Measurements from ENCODE around the gene ABTB2.

The ABTB2 gene

DNA sequence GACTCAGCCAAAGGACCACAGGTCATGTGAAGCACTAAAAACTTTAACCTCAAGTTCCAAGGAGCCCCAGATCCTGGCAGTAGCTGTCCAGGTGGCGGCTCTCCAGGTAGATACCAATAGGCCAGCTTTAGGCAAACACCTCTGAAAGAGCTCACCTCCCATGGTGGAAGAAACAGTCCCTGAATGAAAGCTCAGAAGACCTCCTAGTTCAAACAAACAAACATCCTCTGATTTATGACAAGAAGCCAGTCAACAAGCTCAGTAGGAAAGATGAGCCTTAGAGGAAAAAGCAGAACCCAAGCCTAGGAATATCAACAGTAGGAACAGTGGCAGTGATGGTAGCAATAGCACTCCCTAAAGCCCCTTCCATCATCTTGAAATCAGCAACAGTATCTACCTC, 17.2 kb downstream of the ABTB2 start:
- DNase-seq, result no peak

DNA sequence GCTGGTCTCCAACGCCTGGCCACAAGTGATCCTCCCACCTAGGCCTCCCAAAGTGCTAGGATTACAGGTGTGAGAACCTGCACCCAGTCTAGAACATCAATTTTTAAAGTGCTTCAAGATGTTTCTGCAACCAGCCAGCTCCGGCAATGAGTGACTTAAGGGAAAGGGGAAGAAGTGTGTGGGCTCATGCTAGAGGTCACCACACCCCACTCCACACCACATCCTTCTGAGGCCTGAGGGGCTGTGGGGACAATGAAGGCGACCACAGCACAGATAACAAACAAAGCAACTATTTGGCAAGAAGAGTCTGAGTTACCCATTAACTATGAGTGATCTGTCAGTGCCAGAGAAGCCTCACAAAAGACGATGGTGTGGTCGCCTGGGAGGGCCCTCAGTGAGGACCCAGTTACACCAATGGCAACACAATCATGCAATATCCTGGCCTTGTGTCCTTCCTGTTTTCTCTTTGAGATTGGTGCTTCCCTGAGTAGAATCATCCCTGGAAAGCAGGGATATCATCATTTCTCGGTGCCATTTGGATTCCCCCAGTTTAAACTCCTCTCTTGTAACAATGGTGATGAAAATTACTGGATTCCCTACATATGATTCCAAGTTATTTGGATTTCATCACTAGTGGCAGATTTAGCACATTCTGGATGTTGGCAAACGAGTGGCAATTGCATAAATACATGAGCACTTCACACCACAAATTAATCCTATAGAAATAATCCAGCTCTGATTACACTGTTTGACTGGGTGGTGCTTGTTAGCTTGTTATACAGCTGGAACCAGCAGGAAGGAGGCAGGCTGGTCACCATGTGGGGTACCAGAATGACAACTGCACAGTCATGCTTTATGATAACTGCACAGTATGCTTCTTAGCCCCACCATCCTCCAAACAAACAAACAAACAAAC, 18.4 kb downstream of the ABTB2 start:
- DNase-seq, result peak; percentile 62

DNA sequence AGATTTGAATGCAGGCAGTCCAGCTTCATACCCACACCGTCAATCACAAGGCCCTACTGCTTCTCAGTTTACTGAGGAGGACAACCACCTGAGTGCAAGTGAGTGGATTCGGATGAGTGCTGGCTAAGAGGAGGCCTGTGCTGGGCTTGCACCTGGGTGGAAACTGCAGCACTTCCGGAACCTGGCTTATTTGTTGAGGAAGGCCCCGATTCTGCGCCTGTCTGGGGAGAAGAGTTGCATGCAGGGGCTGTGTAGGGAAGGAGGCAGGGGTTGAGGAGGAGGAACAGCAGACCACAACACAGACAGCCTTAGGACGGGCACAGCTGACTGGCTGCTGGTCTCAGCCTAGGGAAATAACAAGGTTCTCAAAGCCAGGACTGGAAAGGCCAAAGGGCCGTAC, 20.8 kb downstream of the ABTB2 start:
- DNase-seq, result peak; percentile 12

DNA sequence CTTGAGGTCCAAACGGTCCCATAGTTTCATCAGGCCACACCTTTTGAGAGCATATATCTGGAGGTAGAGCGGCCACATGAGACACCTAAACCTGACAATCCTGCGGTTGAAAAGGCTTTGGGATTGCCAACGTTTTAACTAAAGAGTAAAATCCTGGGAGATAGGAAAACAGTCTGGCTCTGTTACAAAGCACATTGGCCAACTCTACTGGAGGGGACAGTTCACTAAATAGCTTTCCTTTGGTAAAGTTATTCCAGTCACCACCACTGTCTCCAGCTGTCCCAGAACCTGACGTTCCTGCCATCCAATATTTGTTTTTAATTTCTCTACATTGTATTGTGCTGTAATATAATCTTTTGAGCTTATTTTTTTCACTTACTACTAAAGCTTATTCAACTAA, 22.0 kb downstream of the ABTB2 start:
- DNase-seq, result no peak

DNA sequence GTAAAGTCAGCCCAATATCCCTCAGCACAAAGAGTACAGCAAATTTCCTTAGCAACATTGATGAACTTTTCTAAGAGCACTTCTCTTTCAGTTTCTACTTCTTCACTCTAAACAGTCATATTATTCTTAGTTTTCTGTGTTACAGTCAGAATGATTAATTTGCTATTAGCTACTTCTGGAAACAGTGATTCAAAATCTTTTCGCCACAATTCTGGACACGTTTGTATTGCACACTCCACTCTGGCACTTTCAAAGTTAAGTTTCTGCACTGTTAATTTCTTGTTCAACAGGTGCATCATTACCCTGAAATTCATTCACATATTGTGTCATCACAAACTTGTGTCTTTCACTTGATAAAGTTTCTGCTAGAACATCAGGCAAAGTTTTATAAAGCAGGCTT, 22.5 kb downstream of the ABTB2 start:
- no peak for DNase-seq

DNA sequence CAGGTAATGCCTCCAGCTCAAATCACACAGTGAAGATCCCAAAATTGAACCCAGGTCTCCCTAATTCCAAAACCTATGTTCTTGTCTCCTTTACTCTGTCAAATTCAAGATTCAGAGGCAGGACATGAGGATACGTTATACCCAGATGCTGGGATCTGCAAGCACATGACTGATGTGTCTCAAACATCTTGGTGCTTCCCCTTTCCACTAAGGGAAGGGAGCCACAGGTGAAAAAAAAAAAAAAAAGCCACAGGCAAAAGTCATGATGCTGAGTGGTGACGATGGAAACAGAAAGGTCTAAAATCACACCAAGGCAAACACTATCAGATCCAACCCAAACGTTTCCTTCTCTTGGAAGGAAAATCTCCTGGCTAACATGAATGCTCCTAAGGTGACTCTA, 24.0 kb downstream of the ABTB2 start:
- peak; percentile 75 for DNase-seq

DNA sequence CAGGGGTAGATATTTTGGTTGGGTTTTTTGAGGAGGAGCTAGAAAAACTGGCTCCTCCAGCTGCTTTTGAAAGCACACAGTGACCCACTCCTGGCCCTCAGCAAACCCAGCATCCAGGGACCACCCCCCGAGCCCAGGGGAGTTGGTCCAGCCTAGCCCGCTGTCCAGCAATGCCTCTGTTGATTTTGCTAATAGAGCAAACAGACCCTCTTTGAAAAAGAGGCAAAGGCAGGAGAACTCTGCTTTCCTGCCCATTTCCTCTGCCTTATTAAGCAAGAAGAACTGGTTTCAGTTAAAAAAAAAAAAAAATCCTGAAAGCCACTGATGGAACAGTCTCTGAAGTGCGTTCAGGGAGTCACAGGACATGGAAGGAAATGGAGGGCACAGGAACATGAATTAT, 25.3 kb downstream of the ABTB2 start:
- peak; percentile 18 for DNase-seq

DNA sequence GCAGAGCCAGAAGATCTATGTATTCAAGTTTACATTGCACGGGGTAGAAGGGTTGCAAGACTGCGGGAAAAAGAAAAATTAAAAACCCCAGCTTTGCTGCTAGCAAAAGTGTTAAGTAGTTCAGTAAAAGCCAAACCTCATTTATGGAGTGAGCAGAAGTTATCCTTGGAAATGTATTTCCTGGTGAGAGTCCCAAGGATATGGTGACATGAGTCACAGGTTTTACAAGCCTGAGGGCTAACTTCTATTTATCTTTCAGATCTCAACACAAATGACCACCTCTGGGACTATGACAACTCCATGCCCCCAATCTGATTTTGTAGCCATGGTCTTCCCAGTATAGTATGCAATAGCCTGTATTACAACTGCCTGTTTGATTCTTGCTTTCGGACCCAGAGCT, 26.1 kb downstream of the ABTB2 start:
- no peak for DNase-seq

DNA sequence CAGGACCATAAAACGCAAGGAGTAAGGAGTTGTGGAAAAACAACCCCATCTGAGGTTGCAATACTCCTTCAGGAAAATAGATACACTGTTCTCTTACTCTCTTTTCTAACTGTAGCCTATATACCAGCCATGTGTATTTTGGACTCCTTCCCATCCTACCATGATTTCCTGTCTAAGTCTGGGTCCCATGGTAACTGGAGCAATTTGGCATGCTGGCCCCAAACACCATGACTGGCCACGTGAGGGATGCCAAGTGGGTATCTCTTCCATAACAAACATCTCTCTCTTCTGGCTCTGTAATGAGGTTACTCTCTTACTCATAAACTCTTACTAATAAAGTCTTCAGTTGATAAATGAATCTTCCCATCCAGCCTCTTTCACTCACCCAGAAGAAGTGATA, 26.5 kb downstream of the ABTB2 start:
- DNase-seq, result no peak

DNA sequence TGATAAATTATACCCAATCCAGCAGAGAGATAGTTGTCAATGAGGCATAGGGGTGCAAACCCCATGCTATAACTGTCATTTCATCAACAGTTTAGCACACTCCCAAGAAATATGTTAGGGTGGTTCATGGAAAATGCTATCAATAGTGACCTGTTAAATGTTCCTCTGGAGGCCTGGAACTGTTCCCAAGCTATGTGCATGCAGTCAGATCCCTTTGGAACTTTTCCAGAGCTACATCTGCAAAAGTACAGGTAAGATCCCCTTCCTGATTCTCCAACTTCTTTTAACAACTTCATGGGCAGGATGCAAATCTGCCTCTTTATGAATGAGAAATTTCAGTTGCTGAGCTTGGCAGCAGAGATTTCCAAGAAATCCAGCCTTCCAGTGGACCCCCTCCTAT, 27.2 kb downstream of the ABTB2 start:
- DNase-seq, result no peak

DNA sequence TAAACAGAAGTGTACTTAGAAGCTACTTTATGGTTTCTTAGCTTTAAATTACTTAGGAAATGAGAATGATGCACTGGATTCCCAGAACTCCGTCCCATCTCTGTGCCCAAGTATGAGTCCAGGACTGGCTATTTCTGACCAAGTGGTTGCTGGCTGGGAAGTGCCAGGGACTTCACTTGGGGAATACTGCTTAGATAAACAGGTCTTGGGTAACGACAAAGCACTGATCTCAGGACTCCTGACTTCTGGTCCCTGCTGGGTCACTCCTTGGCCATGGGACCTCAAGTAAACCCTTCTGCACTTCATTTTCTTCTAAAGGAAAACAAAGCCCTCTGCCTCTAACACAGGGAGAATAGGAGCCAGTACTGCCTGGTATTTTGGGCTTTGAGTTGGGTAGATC, 27.9 kb downstream of the ABTB2 start:
- no peak for DNase-seq

DNA sequence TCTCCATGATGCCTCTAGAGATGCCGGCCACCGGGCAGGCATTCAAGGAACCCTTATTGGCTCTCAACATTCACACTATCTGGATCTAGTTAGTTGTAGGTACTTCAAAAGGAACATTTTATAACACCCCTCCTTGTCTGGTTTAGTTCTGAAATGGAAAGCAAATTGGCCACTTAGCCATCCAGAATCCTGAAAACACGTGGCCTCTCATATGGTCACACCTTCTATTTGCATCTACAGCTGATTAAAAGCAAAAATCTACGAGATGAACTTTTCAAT, 29.2 kb downstream of the ABTB2 start:
- DNase-seq, result no peak

DNA sequence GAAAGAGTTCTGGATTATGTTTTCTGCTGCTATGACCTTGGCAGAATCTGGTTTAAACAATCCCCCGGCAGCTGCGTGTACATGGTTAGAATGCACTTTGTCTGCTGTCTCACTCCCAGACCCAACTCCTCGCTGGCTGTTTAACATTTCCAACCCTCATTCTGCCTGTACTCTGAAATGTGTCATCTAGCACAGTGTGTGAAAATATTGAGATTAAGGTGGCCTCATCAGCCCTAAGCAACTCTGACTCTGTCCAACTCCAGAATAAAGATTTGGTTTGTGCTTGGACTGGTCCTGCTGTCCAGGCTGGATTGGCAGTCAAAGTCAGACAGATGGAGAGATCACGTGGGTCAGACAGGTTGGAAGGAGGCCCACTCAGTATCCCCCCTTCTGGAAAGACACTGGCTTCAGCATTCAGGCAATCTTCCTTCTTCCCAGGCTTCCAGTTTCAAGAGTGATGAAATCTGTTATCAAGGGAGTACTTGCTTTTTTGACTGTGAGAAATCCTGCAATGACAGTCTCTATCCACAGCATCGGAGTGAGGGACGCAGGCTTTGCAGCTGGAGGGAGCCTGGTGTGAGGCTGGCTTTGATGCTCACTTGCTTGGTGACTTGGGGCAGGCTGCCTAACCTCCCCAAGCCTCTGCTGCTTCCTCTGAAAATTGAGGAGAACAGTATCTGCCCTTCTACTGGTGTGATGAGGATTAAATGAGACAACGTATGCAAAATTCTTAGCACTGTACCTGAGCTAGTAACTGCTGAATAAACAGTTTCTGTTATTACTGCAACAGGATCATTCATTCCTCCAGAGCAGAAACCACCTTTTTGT, 29.8 kb downstream of the ABTB2 start:
- no peak for DNase-seq

DNA sequence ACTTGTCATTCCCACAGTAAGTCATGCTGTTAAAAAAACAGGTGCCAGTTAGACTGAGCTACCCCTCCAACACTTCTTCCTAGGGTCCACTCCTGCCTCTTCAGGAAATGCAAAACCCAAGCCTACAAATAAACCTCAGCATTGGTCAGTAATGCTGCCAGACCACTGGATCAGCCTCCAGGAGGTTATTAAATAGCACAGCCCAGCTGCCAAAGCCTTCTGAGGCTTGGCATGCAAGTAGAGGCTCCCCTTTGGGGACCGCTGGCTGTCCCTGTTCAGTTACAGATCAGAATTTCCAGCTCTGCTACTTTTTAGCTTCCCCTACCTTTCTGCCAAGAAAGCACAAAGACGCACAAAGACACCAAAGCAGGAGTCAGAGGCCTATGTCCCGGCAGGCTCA, 33.3 kb downstream of the ABTB2 start:
- DNase-seq, result no peak

DNA sequence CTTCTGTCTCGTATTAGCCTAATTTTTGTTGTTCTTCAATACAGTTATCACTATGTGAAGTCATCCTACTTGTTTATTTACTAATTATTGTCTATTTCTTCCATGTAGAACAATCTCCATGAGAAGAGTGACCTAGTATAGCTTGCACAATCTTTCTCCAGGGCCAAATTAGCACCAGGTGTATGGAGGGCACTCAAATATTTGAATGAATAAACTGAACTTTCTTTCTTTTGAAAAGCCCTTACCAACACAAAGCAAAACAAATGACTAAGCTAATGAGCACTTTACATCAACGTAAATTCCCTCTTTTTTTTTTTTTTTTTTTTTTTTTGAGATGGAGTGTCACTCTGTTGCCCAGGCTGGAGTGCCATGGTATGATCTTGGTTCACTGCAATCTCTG, 34.2 kb downstream of the ABTB2 start:
- DNase-seq, result no peak

DNA sequence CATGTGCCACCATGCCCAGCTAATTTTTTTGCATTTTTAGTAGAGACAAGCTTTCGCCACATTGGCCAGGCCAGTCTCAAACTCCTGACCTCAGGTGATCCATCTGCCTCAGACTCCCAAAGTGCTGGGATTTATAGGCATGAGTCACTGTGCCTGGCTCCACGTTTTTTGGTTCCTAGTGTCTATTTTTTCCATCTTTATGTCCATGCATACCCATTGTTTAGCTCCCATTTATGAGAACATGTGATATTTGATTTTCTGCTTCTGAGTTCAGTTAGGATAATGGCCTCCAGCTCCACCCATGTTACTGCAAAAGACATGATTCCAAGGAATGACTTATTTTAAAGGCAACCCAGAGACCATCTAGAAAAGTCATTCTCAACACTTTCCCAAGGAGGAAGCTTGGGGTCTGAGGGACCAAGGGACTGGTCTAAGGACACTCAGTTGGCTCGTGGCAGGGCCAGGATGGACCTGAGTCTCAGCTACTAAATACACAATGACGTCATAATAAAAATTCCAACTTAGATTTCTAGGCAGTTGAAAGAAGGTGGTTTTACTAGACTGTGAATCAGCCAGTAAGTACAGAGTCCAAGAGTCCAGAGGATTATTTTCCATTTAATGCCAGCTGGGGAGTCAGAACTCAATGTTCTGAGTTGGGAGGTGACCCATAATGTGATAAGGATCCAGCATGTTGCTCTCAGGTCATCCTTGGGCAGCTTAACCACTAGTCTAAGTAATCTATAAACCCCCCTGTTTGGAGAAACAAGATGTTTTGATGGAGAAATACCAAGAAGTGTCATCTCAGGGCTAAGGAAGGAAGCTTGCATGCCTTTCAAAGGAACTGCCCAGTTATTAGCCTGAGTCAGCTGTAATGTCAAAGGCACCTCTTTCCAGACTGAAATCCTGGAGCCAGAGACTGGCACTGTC, 39.4 kb downstream of the ABTB2 start:
- no peak for DNase-seq

DNA sequence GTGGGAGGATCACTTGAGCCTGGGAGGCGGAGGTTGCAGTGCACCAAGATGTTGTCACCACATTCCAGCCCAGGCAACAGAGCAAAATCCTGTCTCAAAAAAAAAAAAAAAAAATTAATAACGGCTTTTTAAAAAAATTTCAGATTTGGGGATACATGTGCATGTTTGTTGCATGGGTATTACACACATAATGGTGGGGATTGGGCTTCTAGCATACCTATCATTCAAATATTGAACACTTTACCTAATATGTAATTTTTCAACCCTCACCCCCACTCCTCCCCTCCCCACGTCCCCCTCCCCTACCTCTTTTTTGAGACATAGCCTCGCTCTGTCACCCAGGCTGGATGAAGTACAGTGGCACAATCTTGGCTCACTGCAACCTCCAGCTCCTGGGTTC, 40.1 kb downstream of the ABTB2 start:
- DNase-seq, result no peak

DNA sequence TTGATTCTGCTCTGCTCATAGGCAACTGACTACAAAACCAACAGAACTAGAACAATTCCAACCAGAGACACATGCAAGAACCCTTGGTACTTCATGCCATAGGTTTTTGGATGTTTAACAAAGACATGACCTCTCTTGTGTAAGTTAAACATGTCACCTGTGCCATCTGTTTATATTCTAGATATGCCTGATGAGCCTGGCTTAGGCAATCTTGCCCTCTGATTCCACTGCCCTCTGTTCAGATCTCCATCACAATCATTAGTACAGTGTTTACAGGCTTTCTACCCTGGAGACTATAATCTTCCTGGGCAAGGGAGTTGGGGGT, 40.8 kb downstream of the ABTB2 start:
- DNase-seq, result no peak

DNA sequence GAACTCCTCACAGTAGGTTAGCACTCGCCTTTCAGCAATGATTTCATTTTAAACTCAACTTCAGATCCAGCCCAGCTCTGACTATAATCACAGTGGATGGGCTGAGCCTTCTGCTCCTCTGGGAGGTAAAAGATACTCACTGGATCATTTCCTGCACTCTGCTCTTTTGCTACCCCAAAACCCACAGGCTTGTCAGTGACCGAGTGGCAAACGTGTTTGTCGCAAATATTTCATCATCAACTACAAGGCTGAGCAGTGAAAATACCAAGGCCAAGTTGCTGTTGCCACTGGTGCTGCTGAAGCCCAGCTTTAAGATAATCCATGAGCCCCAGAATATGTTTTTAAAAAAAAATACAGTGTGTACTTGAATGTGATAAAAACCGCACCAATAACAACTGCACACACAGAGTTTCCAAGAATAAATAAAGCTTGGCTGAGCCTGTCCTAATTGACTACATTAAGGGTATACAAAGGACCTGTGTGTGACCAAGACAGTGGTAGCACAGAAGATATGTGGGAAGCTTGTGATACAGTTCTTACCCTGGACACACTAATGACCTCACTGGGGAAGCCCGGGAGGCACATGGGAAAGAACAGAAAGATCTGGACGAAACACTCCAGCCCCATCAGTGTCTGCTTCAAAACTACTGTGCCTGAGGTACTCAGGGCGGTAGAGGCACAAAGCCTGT, 41.3 kb downstream of the ABTB2 start:
- DNase-seq, result no peak

DNA sequence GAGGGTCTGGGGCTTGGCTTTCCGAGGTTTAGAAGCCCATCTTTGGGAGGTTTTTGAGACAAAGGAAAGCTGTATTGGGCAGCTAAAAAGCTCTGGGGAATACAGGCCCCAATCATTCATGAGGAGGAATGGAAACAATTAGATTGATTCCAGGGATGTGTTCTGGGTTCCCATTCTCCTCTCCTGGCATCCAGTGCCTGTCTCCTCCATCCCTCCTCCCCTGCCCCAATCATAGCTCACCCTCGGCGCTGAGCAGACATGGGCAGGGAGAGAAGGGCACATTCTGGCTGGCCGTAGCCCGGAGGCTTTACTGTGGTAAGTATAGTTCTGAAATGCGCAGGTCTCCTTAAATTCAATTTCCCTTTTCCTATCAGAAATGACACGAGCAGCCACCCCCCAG, 42.4 kb downstream of the ABTB2 start:
- no peak for DNase-seq

DNA sequence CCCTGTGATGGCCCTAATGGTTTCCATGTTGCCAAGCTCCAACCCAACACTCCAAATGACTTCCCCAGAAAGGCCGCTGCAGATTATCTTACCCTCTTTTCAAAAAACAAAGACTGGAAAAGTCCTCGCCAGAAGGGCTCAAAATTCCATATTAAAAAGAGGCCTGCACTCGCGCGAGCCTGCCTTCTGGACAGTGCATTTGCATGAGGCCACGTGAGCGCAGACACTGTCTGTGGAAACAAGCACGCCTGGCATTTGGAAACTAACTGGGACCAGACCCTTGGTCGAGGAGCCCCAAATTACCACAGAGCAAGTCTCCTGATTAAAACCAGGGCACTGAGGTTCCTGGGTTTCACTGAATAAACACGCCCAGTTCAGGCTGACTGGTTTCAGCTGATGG, 42.9 kb downstream of the ABTB2 start:
- DNase-seq, result no peak

DNA sequence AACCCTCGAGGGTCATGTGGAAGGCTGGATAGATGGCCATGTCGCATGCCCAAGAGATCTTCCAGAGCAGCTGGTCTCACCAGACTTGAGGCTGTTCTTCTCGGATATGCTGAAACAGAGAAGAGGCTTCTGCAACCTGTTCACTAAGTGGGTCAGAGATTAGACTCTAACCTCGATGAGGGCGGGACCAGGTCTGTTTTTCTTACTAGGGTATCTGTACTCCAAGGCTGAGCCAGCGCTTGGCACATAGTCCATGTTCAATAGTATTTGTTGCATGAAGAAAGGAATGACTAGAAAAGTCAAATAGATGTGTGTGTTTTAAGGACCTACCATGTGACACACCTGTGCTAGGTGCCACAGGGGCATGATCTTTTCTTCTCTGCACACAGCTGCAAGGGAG, 43.6 kb downstream of the ABTB2 start:
- DNase-seq, result no peak

DNA sequence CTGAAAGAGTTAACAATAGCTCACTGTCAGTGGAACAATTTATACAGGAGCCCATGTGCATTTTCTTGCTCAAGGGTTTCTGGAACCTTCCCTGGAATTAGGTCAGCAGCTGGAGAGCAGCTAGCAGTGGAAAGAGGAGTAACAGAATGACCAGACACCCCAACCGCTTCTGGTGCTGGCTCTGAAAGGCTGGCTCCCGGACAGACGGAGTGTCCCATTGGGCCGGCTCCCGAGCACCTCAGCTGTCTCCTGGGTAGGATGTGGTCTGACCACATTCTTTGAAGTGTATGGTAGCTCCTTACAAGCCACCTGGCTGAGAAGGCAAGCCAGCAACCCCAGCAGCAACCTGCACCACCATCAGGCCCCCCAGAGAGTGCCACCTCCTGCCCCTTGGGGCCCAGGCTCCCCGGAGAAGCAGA, 44.7 kb downstream of the ABTB2 start:
- DNase-seq, result no peak
